Neuronal stem cell (in vitro differentiated cells): ENCODE results near the gene FCHSD2.
A peak's percentile ranks its signal among the peaks of the same experiment; 100 is the strongest.

ENCODE experiments used
- DNase-seq: peaks from one replicate; pipeline ENCODE4 v3.0.0-alpha.2; 2013; ENCODE audit warnings: low spot score
- H2AFZ ChIP-seq: one replicate; pipeline ENCODE4 v1.6.1; 2013; ENCODE audit warnings: mild to moderate bottlenecking, low read length, inconsistent platforms
- H2AK5ac ChIP-seq: 2 replicates; pipeline ENCODE4 v1.6.1; 2013; ENCODE audit warnings: low read depth, mild to moderate bottlenecking, inconsistent platforms, low read length, moderate library complexity, mixed read lengths
- H2BK120ac ChIP-seq: 2 replicates; pipeline ENCODE4 v1.6.1; 2013; ENCODE audit warnings: low read depth, mild to moderate bottlenecking, inconsistent platforms, low read length, moderate library complexity, mixed read lengths
- H2BK12ac ChIP-seq: one replicate; pipeline ENCODE4 v1.6.1; 2013; ENCODE audit warnings: low read length, inconsistent platforms
- H2BK15ac ChIP-seq: 2 replicates; pipeline ENCODE4 v1.6.1; 2013; ENCODE audit warnings: mild to moderate bottlenecking, low read length, inconsistent platforms, mixed read lengths
- H2BK5ac ChIP-seq: one replicate; pipeline ENCODE4 v1.6.1; 2013; ENCODE audit warnings: inconsistent platforms, mild to moderate bottlenecking, low read length, moderate library complexity
- H3K14ac ChIP-seq: one replicate; pipeline ENCODE4 v1.6.1; 2013; ENCODE audit warnings: low read length, inconsistent platforms
- H3K18ac ChIP-seq: 2 replicates; pipeline ENCODE4 v1.6.1; 2013; ENCODE audit warnings: low read length, inconsistent platforms
- H3K23ac ChIP-seq: 2 replicates; pipeline ENCODE4 v1.6.1; 2013; ENCODE audit warnings: low read depth, mild to moderate bottlenecking, mixed read lengths, low read length, inconsistent platforms; ENCODE audit not compliant: poor library complexity
- H3K27ac ChIP-seq: replicated peaks from 3 replicates; pipeline ENCODE4 v1.5.1; 2013; ENCODE audit warnings: low read length, inconsistent platforms
- H3K27me3 ChIP-seq, 3 experiments: 2 replicates each; pipeline ENCODE4 v1.6.1; 2013; ENCODE audit warnings: low read length in 3 of 3, mild to moderate bottlenecking in 2 of 3, inconsistent platforms in 1 of 3, low read depth in 1 of 3, mixed read lengths in 1 of 3, moderate library complexity in 1 of 3; ENCODE audit not compliant: control insufficient read depth in 3 of 3, insufficient read depth in 3 of 3
- H3K36me3 ChIP-seq, 2 donors: replicated peaks in 1 of 2; 2 replicates each; pipeline ENCODE4 v1.6.1; 2013; ENCODE audit warnings: low read length in 2 of 2; ENCODE audit not compliant: control insufficient read depth in 2 of 2, insufficient read depth in 2 of 2
- H3K4ac ChIP-seq: 2 replicates; pipeline ENCODE4 v1.6.1; 2013; ENCODE audit warnings: inconsistent platforms, mild to moderate bottlenecking, low read length, moderate library complexity
- H3K4me1 ChIP-seq, 2 donors: 1 replicate in 1 of 2; 2 replicates in 1 of 2; pipeline ENCODE4 v1.6.1; 2013; ENCODE audit warnings: low read length in 2 of 2, low read depth in 1 of 2; ENCODE audit not compliant: control insufficient read depth in 2 of 2, insufficient read depth in 1 of 2
- H3K4me2 ChIP-seq: one replicate; pipeline ENCODE4 v1.6.1; 2013; ENCODE audit warnings: mild to moderate bottlenecking, low read length, inconsistent platforms; ENCODE audit not compliant: insufficient read depth, poor library complexity, severe bottlenecking
- H3K4me3 ChIP-seq, 2 donors: 2 replicates each; pipeline ENCODE4 v1.5.1; 2013; ENCODE audit warnings: low read length in 2 of 2, mild to moderate bottlenecking in 2 of 2, inconsistent platforms in 1 of 2, moderate library complexity in 1 of 2
- H3K79me1 ChIP-seq: one replicate; pipeline ENCODE4 v1.6.1; 2013; ENCODE audit warnings: low read depth, mild to moderate bottlenecking, inconsistent platforms, low read length, moderate library complexity
- H3K9ac ChIP-seq: one replicate; pipeline ENCODE4 v1.6.1; 2013; ENCODE audit warnings: mild to moderate bottlenecking, low read depth, low read length, inconsistent platforms; ENCODE audit not compliant: poor library complexity
- H3K9me3 ChIP-seq, 2 donors: replicated peaks in 1 of 2; 2 replicates each; pipeline versions ENCODE3 to v1.6.1; 2013; ENCODE audit warnings: low read length in 2 of 2, mild to moderate bottlenecking in 2 of 2, inconsistent platforms in 1 of 2, low read depth in 1 of 2, mixed read lengths in 1 of 2, moderate library complexity in 1 of 2; ENCODE audit not compliant: control insufficient read depth in 2 of 2, insufficient read depth in 1 of 2
- H4K8ac ChIP-seq: one replicate; pipeline ENCODE4 v1.6.1; 2013; ENCODE audit warnings: low read depth, mild to moderate bottlenecking, inconsistent platforms, low read length, moderate library complexity
- H4K91ac ChIP-seq: one replicate; pipeline ENCODE4 v1.6.1; 2013; ENCODE audit warnings: low read length, low read depth, mild to moderate bottlenecking, inconsistent platforms; ENCODE audit not compliant: poor library complexity
- WGBS, 2 donors: extraction: QIAGEN DNeasy Blood & Tissue Kit; methylation state at CpG; one replicate each; pipeline ENCODE4 v1.1.7; 2013; ENCODE audit warnings: missing lambda C conversion rate in 2 of 2, mixed read lengths in 1 of 2; ENCODE audit not compliant: insufficient read length in 2 of 2, insufficient replicate concordance in 1 of 2; ENCODE audit errors: extremely low coverage in 2 of 2; 5-methylcytosine and 5-hydroxymethylcytosine counted together

The FCHSD2 gene

GRCh38 chr11:72833083-72833733, 308.9 kb downstream of the FCHSD2 start:
- H3K9me3 ChIP-seq, result no peaks in the 10 kb centered on the region

GRCh38 chr11:72832301-72833082, 309.6 kb downstream of the FCHSD2 start:
- Histone ChIP-seq H3K79me1 (no peaks in the 10 kb centered on the region), H2BK5ac (no peak overlapping the region), H3K27me3 (no peaks in the 10 kb centered on the region), H3K4me2 (no peak overlapping the region), H3K27ac (no peak overlapping the region), H2AK5ac (no peak overlapping the region), H4K8ac (no peak overlapping the region), H3K9me3 (no peaks in the 10 kb centered on the region), H3K9ac (no peak overlapping the region), H4K91ac (peak overlapping the region; percentile 38), H3K23ac (peak overlapping the region; percentile 69), H3K14ac (no peak overlapping the region), H3K4ac (no peak overlapping the region), H2BK15ac (no peak overlapping the region), H2BK12ac (no peak overlapping the region), H2AFZ (no peak overlapping the region), H3K4me3 (no peak overlapping the region), H3K36me3 (peaks cover 4 to 24% of the 10 kb centered on the region in 2 donors), H3K18ac (no peak overlapping the region), H2BK120ac (no peak overlapping the region), H3K4me1 (peaks cover 5 to 6% of the 10 kb centered on the region in 2 donors)
- WGBS, 2 donors, result no CpG with 5 or more reads among the region's 9 CpGs
- DNase-seq, result no peak

More at GRCh38 chr11:72833083-72833733, 308.9 kb downstream of the FCHSD2 start:
- Histone ChIP-seq H2BK15ac (no peak overlapping the region), H3K4me1 (peaks cover 5 to 6% of the 10 kb centered on the region in 2 donors), H3K14ac (no peak overlapping the region), H3K79me1 (no peaks in the 10 kb centered on the region), H3K4me2 (no peak overlapping the region), H2AFZ (no peak overlapping the region), H4K8ac (no peak overlapping the region), H3K4me3 (no peak overlapping the region), H4K91ac (no peak overlapping the region), H2BK120ac (no peak overlapping the region), H3K4ac (no peak overlapping the region), H2BK5ac (no peak overlapping the region), H3K23ac (no peak overlapping the region), H2BK12ac (no peak overlapping the region), H3K36me3 (peaks cover 5 to 31% of the 10 kb centered on the region in 2 donors), H3K18ac (no peak overlapping the region), H3K27me3 (no peaks in the 10 kb centered on the region), H3K9ac (no peak overlapping the region), H3K27ac (no peak overlapping the region), H2AK5ac (no peak overlapping the region)
- no peak for DNase-seq
- no CpG with 5 or more reads among the region's 5 CpGs for WGBS, 2 donors

- Histone ChIP-seq H3K14ac (no peak overlapping the region), H3K23ac (peak overlapping the region; percentile 52)
- peak; percentile 73 for DNase-seq
These were observed 310.4 kb downstream of the FCHSD2 start for GRCh38 chr11:72831521-72832300.

More at GRCh38 chr11:72831521-72832300, 310.4 kb downstream of the FCHSD2 start:
- no peak overlapping the region for H2AFZ ChIP-seq
- no peak overlapping the region for H3K4ac ChIP-seq
- H2AK5ac ChIP-seq, result peak overlapping the region; percentile 30
- H3K79me1 ChIP-seq, result no peaks in the 10 kb centered on the region
- peak overlapping the region; percentile 29 for H2BK5ac ChIP-seq
- H4K91ac ChIP-seq, result peak overlapping the region; percentile 38
- H3K27ac ChIP-seq, result no peak overlapping the region
- peaks cover 5 to 6% of the 10 kb centered on the region in 2 donors for H3K4me1 ChIP-seq
- peak overlapping the region; percentile 1 for H2BK15ac ChIP-seq
- H3K4me3 ChIP-seq, result no peak overlapping the region
- no peak overlapping the region for H2BK120ac ChIP-seq
- H4K8ac ChIP-seq, result no peak overlapping the region
- no CpG with 5 or more reads among the region's 13 CpGs for WGBS, 2 donors
- no peak overlapping the region for H3K4me2 ChIP-seq
- peak overlapping the region; percentile 38 for H3K18ac ChIP-seq
- H3K27me3 ChIP-seq, result no peaks in the 10 kb centered on the region
- no peaks in the 10 kb centered on the region for H3K9me3 ChIP-seq
- no peak overlapping the region for H2BK12ac ChIP-seq
- H3K9ac ChIP-seq, result peak overlapping the region; percentile 53
- H3K36me3 ChIP-seq, result peaks cover 2 to 17% of the 10 kb centered on the region in 2 donors
